ENCODE data around the gene AK3. TPM values are rescaled to one million over a fixed set of nuclear protein-coding genes. Genes with fewer than 3 reads are reported as not detected.

AK3 gene
- total RNA-seq, 3 donors from 2014 or later = 80.3 to 123 (median 84.6) TPM

- Histone ChIP-seq H3K36me3 (no peaks in the 10 kb centered on the region), H3K27ac (no peak overlapping the region), H3K4me3 (no peak overlapping the region), H3K27me3 (no peaks in the 10 kb centered on the region), H3K9me3 (no peaks in the 10 kb centered on the region), H3K4me1 (no peaks in the 10 kb centered on the region)
- intact Hi-C loops (cut with DNase I; ENCODE audit: low total_unique reads) = no loop called here
- DNase-seq (ENCODE audit: low spot score in 2 of 2) = no peak
- TF ChIP-seq CTCF (IDR thresholded peaks at IDR 0.05) (peak in 2 of 3 donors; percentile 38 to 47), POLR2AphosphoS5 (IDR thresholded peaks at IDR 0.05) (no peak), POLR2A (IDR thresholded peaks at IDR 0.05) (no peak)
Observed at GRCh38 chr9:4750023-4750673, 9.1 kb upstream of the AK3 start.

GRCh38 chr9:4748612-4749011 is 7.6 kb upstream of the AK3 start:
- Histone ChIP-seq H3K27ac (no peak overlapping the region), H3K4me3 (no peak overlapping the region), H3K36me3 (no peaks in the 10 kb centered on the region), H3K4me1 (no peaks in the 10 kb centered on the region), H3K27me3 (no peaks in the 10 kb centered on the region), H3K9me3 (no peaks in the 10 kb centered on the region)
- TF ChIP-seq CTCF (IDR thresholded peaks at IDR 0.05) (no peak), POLR2AphosphoS5 (IDR thresholded peaks at IDR 0.05) (no peak), POLR2A (IDR thresholded peaks at IDR 0.05) (no peak)
- DNase-seq (ENCODE audit: low spot score in 2 of 2) = no peak
- intact Hi-C loops (cut with DNase I; ENCODE audit: low total_unique reads) = no loop called here

- H3K9me3 ChIP-seq = no peaks in the 10 kb centered on the region
- H3K4me1 ChIP-seq = no peaks in the 10 kb centered on the region
- H3K36me3 ChIP-seq = no peaks in the 10 kb centered on the region
- no peak overlapping the region for H3K27ac ChIP-seq
- DNase-seq (ENCODE audit: low spot score in 2 of 2) = no peak
- intact Hi-C loops (cut with DNase I; ENCODE audit: low total_unique reads) = no loop called here
- H3K27me3 ChIP-seq = no peaks in the 10 kb centered on the region
- TF ChIP-seq POLR2A (IDR thresholded peaks at IDR 0.05) (no peak), POLR2AphosphoS5 (IDR thresholded peaks at IDR 0.05) (no peak), CTCF (IDR thresholded peaks at IDR 0.05) (no peak)
- H3K4me3 ChIP-seq = no peak overlapping the region
Observed at GRCh38 chr9:4746278-4747030, 5.5 kb upstream of the AK3 start.

- no peak overlapping the region for H3K4me3 ChIP-seq
- no peaks in the 10 kb centered on the region for H3K9me3 ChIP-seq
- H3K27ac ChIP-seq = peak overlapping the region; percentile 49 to 61
- intact Hi-C loops (cut with DNase I; ENCODE audit: low total_unique reads) = no loop called here
- H3K27me3 ChIP-seq = no peaks in the 10 kb centered on the region
- H3K36me3 ChIP-seq = no peaks in the 10 kb centered on the region
- peaks cover 0 to 5% of the 10 kb centered on the region in 2 donors for H3K4me1 ChIP-seq
- TF ChIP-seq POLR2A (IDR thresholded peaks at IDR 0.05) (no peak), POLR2AphosphoS5 (IDR thresholded peaks at IDR 0.05) (no peak), CTCF (IDR thresholded peaks at IDR 0.05) (no peak)
- DNase-seq (ENCODE audit: low spot score in 2 of 2) = no peak
Observed at GRCh38 chr9:4743131-4743875, 2.3 kb upstream of the AK3 start.

Measured in breast epithelium (tissue), 4 donors.